GM20000 (cell line): ENCODE results near the gene CRLF1.
A peak's percentile ranks its signal among the peaks of the same experiment; 100 is the strongest.

Source experiments
- DNase-seq: peaks from one replicate; pipeline ENCODE4 v3.0.0; 2012; ENCODE audit warnings: low spot score
- CTCF ChIP-seq: IDR thresholded peaks from 2 replicates; pipeline ENCODE4 v1.5.1; 2012; ENCODE audit warnings: mild to moderate bottlenecking, control low read depth; ENCODE audit errors: extremely low read depth, missing control alignments

Gene CRLF1

GRCh38 chr19:18607226-18608101, 865 bp upstream of the CRLF1 start:
- DNase-seq = no peak
- TF ChIP-seq CTCF = no peak

- DNase-seq = peak; percentile 49
- TF ChIP-seq CTCF = no peak
These were observed 886 bp downstream of the CRLF1 start for GRCh38 chr19:18605546-18606280.

- TF ChIP-seq CTCF = no peak
- peak; percentile 37 for DNase-seq
These were observed 1.4 kb downstream of the CRLF1 start for GRCh38 chr19:18605196-18605545.

- peak; percentile 42 for DNase-seq
- TF ChIP-seq CTCF = no peak
These were observed 1.8 kb downstream of the CRLF1 start for GRCh38 chr19:18604820-18605159.

- no peak for TF ChIP-seq CTCF
- DNase-seq = peak; percentile 45
These were observed 2.4 kb downstream of the CRLF1 start for GRCh38 chr19:18603958-18604819.

- TF ChIP-seq CTCF = no peak
These were observed 3.2 kb downstream of the CRLF1 start for GRCh38 chr19:18603255-18603957.

More at GRCh38 chr19:18603255-18603957, 3.2 kb downstream of the CRLF1 start:
- DNase-seq = peak; percentile 57
